Tibial nerve (tissue), 3 donors: Measurements from ENCODE around the gene IRX5.

Experiments used
- CTCF ChIP-seq, 5 experiments: fragments of 200-600 bp in 3 of 5; fragments of 450-650 bp in 2 of 5; sonication (generic) in 3 of 5; IDR thresholded peaks; one replicate each; pipeline ENCODE4 v1.5.1; 2016 to 2019; ENCODE audit warnings: antibody characterized with exemption in 5 of 5, mild to moderate bottlenecking in 3 of 5, moderate library complexity in 2 of 5
- POLR2A ChIP-seq, 2 donors: fragments of 450-650 bp; IDR thresholded peaks; one replicate each; pipeline ENCODE4 v1.6.1; 2017; ENCODE audit warnings: antibody characterized with exemption in 2 of 2, mild to moderate bottlenecking in 2 of 2, moderate library complexity in 2 of 2

GRCh38 chr16:54926166-54926838 is 4.4 kb upstream of the IRX5 start:
- TF ChIP-seq CTCF (IDR thresholded peaks at IDR 0.05): no peak
- TF ChIP-seq POLR2A (IDR thresholded peaks at IDR 0.05): no peak
